HUES48 (cell line): ENCODE measurements around the gene TXLNB.

Experiments used
- H3K27ac ChIP-seq: one replicate; pipeline ENCODE4 v1.7.0; 2013; ENCODE audit warnings: low read depth, low read length, inconsistent platforms
- H3K27me3 ChIP-seq: 2 replicates; pipeline ENCODE4 v1.6.1; 2013; ENCODE audit warnings: mild to moderate bottlenecking, low read length; ENCODE audit not compliant: control insufficient read depth, insufficient read depth
- H3K36me3 ChIP-seq: 2 replicates; pipeline ENCODE4 v1.6.1; 2013; ENCODE audit warnings: low read length; ENCODE audit not compliant: control insufficient read depth, insufficient read depth
- H3K4me1 ChIP-seq: 2 replicates; pipeline ENCODE4 v1.6.1; 2013; ENCODE audit warnings: mild to moderate bottlenecking, low read length; ENCODE audit not compliant: control insufficient read depth, insufficient read depth
- H3K4me3 ChIP-seq: 2 replicates; pipeline ENCODE4 v1.5.1; 2013; ENCODE audit warnings: mild to moderate bottlenecking, low read depth, low read length
- H3K9ac ChIP-seq: 2 replicates; pipeline ENCODE4 v1.6.1; 2013; ENCODE audit warnings: mild to moderate bottlenecking, low read depth, low read length, moderate library complexity
- H3K9me3 ChIP-seq: 2 replicates; pipeline ENCODE4 v1.6.1; 2013; ENCODE audit warnings: low read length; ENCODE audit not compliant: control insufficient read depth, insufficient read depth

Gene TXLNB

GRCh38 chr6:139291813-139292619, at the start of gene TXLNB:
TXLNB (minus strand) TSS chr6:139291998; CDS start chr6:139288899, 3,099 bp downstream.
- Histone ChIP-seq H3K27ac (no peak within 1 kb of the TSS), H3K9me3 (no peaks in the 10 kb centered on the region), H3K36me3 (no peaks in the 10 kb centered on the region), H3K4me1 (peaks cover 12% of the 10 kb centered on the region), H3K9ac (no peak within 1 kb of the TSS), H3K4me3 (no peak within 1 kb of the TSS), H3K27me3 (no peaks in the 10 kb centered on the region)

GRCh38 chr6:139341060-139341459, 49.3 kb upstream of the TXLNB start:
- H3K9me3 ChIP-seq: no peaks in the 10 kb centered on the region
- peaks cover 11% of the 10 kb centered on the region for H3K4me1 ChIP-seq
- H3K36me3 ChIP-seq: no peaks in the 10 kb centered on the region
- no peak overlapping the region for H3K9ac ChIP-seq
- no peak overlapping the region for H3K27ac ChIP-seq
- H3K27me3 ChIP-seq: no peaks in the 10 kb centered on the region
- H3K4me3 ChIP-seq: no peak overlapping the region

- Histone ChIP-seq H3K9me3 (no peaks in the 10 kb centered on the region), H3K4me1 (no peaks in the 10 kb centered on the region), H3K9ac (no peak overlapping the region), H3K4me3 (no peak overlapping the region), H3K36me3 (no peaks in the 10 kb centered on the region), H3K27ac (no peak overlapping the region), H3K27me3 (no peaks in the 10 kb centered on the region)
These were observed 47.0 kb upstream of the TXLNB start for GRCh38 chr6:139338795-139339194.

- no peaks in the 10 kb centered on the region for H3K36me3 ChIP-seq
- no peaks in the 10 kb centered on the region for H3K4me1 ChIP-seq
- H3K9me3 ChIP-seq: no peaks in the 10 kb centered on the region
- H3K27ac ChIP-seq: no peak overlapping the region
- no peaks in the 10 kb centered on the region for H3K27me3 ChIP-seq
- H3K4me3 ChIP-seq: no peak overlapping the region
- H3K9ac ChIP-seq: no peak overlapping the region
These were observed 46.0 kb upstream of the TXLNB start for GRCh38 chr6:139337830-139338229.

- no peak overlapping the region for H3K9ac ChIP-seq
- H3K9me3 ChIP-seq: no peaks in the 10 kb centered on the region
- H3K27me3 ChIP-seq: no peaks in the 10 kb centered on the region
- H3K4me3 ChIP-seq: no peak overlapping the region
- no peaks in the 10 kb centered on the region for H3K36me3 ChIP-seq
- H3K4me1 ChIP-seq: no peaks in the 10 kb centered on the region
- H3K27ac ChIP-seq: no peak overlapping the region
These were observed 45.2 kb upstream of the TXLNB start for GRCh38 chr6:139337001-139337400.

GRCh38 chr6:139336488-139336887, 44.7 kb upstream of the TXLNB start:
- Histone ChIP-seq H3K4me3 (no peak overlapping the region), H3K27ac (no peak overlapping the region), H3K4me1 (no peaks in the 10 kb centered on the region), H3K36me3 (no peaks in the 10 kb centered on the region), H3K27me3 (no peaks in the 10 kb centered on the region), H3K9me3 (no peaks in the 10 kb centered on the region), H3K9ac (no peak overlapping the region)

- Histone ChIP-seq H3K4me1 (no peaks in the 10 kb centered on the region), H3K27me3 (no peaks in the 10 kb centered on the region), H3K9me3 (no peaks in the 10 kb centered on the region), H3K9ac (no peak overlapping the region), H3K27ac (no peak overlapping the region), H3K4me3 (no peak overlapping the region), H3K36me3 (no peaks in the 10 kb centered on the region)
These were observed 43.8 kb upstream of the TXLNB start for GRCh38 chr6:139335447-139336210.

- H3K27ac ChIP-seq: no peak overlapping the region
- no peaks in the 10 kb centered on the region for H3K36me3 ChIP-seq
These were observed 43.1 kb upstream of the TXLNB start for GRCh38 chr6:139334806-139335446.

GRCh38 chr6:139330826-139331500, 39.2 kb upstream of the TXLNB start:
- Histone ChIP-seq H3K36me3 (no peaks in the 10 kb centered on the region), H3K9me3 (0 out of 2 replicates have a peak, but pooled peaks cover 2% of the 10 kb centered on the region), H3K4me3 (no peak overlapping the region), H3K27me3 (no peaks in the 10 kb centered on the region), H3K27ac (no peak overlapping the region), H3K9ac (no peak overlapping the region), H3K4me1 (no peaks in the 10 kb centered on the region)

More at GRCh38 chr6:139334806-139335446, 43.1 kb upstream of the TXLNB start:
- Histone ChIP-seq H3K27me3 (no peaks in the 10 kb centered on the region), H3K4me3 (no peak overlapping the region), H3K9me3 (no peaks in the 10 kb centered on the region), H3K4me1 (no peaks in the 10 kb centered on the region), H3K9ac (no peak overlapping the region)

GRCh38 chr6:139330306-139330705, 38.5 kb upstream of the TXLNB start:
- H3K4me3 ChIP-seq: no peak overlapping the region
- no peaks in the 10 kb centered on the region for H3K27me3 ChIP-seq
- H3K9ac ChIP-seq: no peak overlapping the region
- H3K9me3 ChIP-seq: 0 out of 2 replicates have a peak, but pooled peaks cover 2% of the 10 kb centered on the region
- no peaks in the 10 kb centered on the region for H3K4me1 ChIP-seq
- no peaks in the 10 kb centered on the region for H3K36me3 ChIP-seq
- H3K27ac ChIP-seq: no peak overlapping the region
